ENCODE measurements around the gene NMNAT2. TPM values are rescaled to one million over a fixed set of nuclear protein-coding genes. Genes with fewer than 3 reads are reported as not detected.

NMNAT2 gene
- total RNA-seq, 1 experiment from 2014 or later: not detected

DNA sequence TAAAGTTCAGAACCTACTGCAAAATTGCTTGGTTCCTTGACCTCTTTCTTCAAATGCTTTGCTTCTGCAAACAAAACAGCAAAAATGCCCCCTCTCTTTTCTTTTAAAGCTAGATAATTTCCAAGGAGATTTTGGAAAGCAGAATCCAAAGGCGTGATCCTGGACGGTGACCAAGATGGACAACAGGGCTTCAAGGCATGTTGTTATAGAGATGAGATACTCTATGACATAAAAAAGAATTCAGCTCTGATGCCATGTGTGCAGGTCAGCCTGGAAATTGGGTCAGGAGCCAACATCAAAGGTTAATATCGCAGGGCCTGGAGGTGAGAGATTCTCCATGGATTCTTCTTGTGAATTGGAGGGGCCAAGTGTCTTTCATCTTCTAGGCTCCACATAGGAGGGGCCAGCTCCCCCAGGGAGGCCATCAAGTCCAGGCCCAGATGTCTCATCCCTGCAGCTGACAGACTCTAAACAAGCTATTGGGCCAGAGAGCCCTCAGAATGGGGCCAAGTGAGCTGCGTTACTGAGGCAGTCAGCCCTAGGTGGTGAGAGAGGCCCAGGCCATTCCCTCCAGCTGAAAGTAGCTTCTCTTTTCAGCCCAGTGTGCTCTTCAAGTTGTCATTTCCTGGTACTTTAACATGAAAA lies 45.5 kb downstream of the NMNAT2 start:
- H3K79me2 ChIP-seq (ENCODE audit: insufficient read depth, low read length): no peaks in the 10 kb centered on the region
- no peaks in the 10 kb centered on the region for H3K9me2 ChIP-seq (ENCODE audit: insufficient read depth)
- ATAC-seq (no peak), DNase-seq (ENCODE audit: low read depth, low spot score) (no peak)
- H3K9me3 ChIP-seq (ENCODE audit: control insufficient read depth in 1 of 2, insufficient read depth in 1 of 2, low read depth in 1 of 2, low read length in 2 of 2): no peaks in the 10 kb centered on the region
- no peaks in the 10 kb centered on the region for H3K27me3 ChIP-seq (ENCODE audit: insufficient read depth, low read length)
- no peak overlapping the region for H3K9ac ChIP-seq (ENCODE audit: low read length)
- H3K4me3 ChIP-seq (replicated peaks in 1 of 2; ENCODE audit: low read depth in 1 of 2, low read length in 2 of 2): no peak overlapping the region
- peaks cover 0 to 3% of the 10 kb centered on the region in 2 experiments; a peak in 1 of 4 replicates for H3K4me1 ChIP-seq (ENCODE audit: control insufficient read depth in 1 of 2, insufficient read depth in 2 of 2, low read length in 2 of 2)
- H4K20me1 ChIP-seq (ENCODE audit: insufficient read depth): no peaks in the 10 kb centered on the region
- TF ChIP-seq, protein P1, sequence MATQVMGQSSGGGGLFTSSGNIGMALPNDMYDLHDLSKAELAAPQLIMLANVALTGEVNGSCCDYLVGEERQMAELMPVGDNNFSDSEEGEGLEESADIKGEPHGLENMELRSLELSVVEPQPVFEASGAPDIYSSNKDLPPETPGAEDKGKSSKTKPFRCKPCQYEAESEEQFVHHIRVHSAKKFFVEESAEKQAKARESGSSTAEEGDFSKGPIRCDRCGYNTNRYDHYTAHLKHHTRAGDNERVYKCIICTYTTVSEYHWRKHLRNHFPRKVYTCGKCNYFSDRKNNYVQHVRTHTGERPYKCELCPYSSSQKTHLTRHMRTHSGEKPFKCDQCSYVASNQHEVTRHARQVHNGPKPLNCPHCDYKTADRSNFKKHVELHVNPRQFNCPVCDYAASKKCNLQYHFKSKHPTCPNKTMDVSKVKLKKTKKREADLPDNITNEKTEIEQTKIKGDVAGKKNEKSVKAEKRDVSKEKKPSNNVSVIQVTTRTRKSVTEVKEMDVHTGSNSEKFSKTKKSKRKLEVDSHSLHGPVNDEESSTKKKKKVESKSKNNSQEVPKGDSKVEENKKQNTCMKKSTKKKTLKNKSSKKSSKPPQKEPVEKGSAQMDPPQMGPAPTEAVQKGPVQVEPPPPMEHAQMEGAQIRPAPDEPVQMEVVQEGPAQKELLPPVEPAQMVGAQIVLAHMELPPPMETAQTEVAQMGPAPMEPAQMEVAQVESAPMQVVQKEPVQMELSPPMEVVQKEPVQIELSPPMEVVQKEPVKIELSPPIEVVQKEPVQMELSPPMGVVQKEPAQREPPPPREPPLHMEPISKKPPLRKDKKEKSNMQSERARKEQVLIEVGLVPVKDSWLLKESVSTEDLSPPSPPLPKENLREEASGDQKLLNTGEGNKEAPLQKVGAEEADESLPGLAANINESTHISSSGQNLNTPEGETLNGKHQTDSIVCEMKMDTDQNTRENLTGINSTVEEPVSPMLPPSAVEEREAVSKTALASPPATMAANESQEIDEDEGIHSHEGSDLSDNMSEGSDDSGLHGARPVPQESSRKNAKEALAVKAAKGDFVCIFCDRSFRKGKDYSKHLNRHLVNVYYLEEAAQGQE (IDR thresholded peaks at IDR 0.05; ENCODE audit: low read depth): no peak
- TF ChIP-seq, protein P2, sequence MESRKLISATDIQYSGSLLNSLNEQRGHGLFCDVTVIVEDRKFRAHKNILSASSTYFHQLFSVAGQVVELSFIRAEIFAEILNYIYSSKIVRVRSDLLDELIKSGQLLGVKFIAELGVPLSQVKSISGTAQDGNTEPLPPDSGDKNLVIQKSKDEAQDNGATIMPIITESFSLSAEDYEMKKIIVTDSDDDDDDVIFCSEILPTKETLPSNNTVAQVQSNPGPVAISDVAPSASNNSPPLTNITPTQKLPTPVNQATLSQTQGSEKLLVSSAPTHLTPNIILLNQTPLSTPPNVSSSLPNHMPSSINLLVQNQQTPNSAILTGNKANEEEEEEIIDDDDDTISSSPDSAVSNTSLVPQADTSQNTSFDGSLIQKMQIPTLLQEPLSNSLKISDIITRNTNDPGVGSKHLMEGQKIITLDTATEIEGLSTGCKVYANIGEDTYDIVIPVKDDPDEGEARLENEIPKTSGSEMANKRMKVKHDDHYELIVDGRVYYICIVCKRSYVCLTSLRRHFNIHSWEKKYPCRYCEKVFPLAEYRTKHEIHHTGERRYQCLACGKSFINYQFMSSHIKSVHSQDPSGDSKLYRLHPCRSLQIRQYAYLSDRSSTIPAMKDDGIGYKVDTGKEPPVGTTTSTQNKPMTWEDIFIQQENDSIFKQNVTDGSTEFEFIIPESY (IDR thresholded peaks at IDR 0.05; ENCODE audit: extremely low read depth, insufficient replicate concordance, low read length): no peak
- TF ChIP-seq EZH2phosphoT487 (IDR thresholded peaks at IDR 0.05; ENCODE audit: borderline replicate concordance) (no peak), RAD21 (IDR thresholded peaks at IDR 0.05; ENCODE audit: low read depth) (no peak), TCF7L2 (IDR thresholded peaks at IDR 0.05; ENCODE audit: borderline replicate concordance, extremely low read depth, insufficient read depth, insufficient read length) (no peak), SP1 (IDR thresholded peaks at IDR 0.05; ENCODE audit: low read depth) (no peak), EZH2 (IDR thresholded peaks at IDR 0.05) (no peak), POLR2A (IDR thresholded peaks at IDR 0.05; ENCODE audit: borderline replicate concordance, extremely low read depth, insufficient read depth, insufficient read length) (no peak), JUND (IDR thresholded peaks at IDR 0.05) (no peak)
- TF ChIP-seq, protein P3, sequence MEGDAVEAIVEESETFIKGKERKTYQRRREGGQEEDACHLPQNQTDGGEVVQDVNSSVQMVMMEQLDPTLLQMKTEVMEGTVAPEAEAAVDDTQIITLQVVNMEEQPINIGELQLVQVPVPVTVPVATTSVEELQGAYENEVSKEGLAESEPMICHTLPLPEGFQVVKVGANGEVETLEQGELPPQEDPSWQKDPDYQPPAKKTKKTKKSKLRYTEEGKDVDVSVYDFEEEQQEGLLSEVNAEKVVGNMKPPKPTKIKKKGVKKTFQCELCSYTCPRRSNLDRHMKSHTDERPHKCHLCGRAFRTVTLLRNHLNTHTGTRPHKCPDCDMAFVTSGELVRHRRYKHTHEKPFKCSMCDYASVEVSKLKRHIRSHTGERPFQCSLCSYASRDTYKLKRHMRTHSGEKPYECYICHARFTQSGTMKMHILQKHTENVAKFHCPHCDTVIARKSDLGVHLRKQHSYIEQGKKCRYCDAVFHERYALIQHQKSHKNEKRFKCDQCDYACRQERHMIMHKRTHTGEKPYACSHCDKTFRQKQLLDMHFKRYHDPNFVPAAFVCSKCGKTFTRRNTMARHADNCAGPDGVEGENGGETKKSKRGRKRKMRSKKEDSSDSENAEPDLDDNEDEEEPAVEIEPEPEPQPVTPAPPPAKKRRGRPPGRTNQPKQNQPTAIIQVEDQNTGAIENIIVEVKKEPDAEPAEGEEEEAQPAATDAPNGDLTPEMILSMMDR (IDR thresholded peaks at IDR 0.05 in 2 of 3, conservative IDR thresholded peaks at IDR 0.05 in 1 of 3; ENCODE audit: borderline replicate concordance in 1 of 3, insufficient read depth in 1 of 3, low read depth in 2 of 3, low read length in 2 of 3): no peak
- TF ChIP-seq, protein P4, sequence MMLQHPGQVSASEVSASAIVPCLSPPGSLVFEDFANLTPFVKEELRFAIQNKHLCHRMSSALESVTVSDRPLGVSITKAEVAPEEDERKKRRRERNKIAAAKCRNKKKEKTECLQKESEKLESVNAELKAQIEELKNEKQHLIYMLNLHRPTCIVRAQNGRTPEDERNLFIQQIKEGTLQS (IDR thresholded peaks at IDR 0.05): no peak
- TF ChIP-seq, protein P5, sequence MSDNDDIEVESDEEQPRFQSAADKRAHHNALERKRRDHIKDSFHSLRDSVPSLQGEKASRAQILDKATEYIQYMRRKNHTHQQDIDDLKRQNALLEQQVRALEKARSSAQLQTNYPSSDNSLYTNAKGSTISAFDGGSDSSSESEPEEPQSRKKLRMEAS (IDR thresholded peaks at IDR 0.05): no peak
- ChIA-PET CTCF (no interaction called here), POLR2A (no interaction called here), RAD21 (ENCODE audit: low non-redundant PET in 1 of 2, low total read pairs in 2 of 2, uncharacterized antibody in 2 of 2, unreplicated experiment in 2 of 2) (no interaction called here)
- no TSS peak for BruUV-seq (replicated peaks)
- H3K4me2 ChIP-seq (ENCODE audit: low read length): no peak overlapping the region
- no peak overlapping the region for H3K27ac ChIP-seq (ENCODE audit: low read depth, low read length)
- no peak overlapping the region for H2AFZ ChIP-seq (ENCODE audit: low read depth, low read length, poor library complexity, severe bottlenecking)
- intact Hi-C loops (cut with micrococcal nuclease): no loop called here
- no peaks in the 10 kb centered on the region for H3K36me3 ChIP-seq (ENCODE audit: control insufficient read depth in 1 of 2, insufficient read depth in 2 of 2, low read length in 2 of 2)

Data from HCT116 (cell line).